SK-N-SH (cell line): Measurements from ENCODE around the gene SP1. TPM values are rescaled to one million over a fixed set of nuclear protein-coding genes. Genes with fewer than 3 reads are reported as not detected.
"Not testable (repeated sequence)": the region's sequence is repeated elsewhere in the genome, so short reads cannot be mapped to it uniquely, and the experiment has no call there.

ENCODE experiments used
- CTCF ChIA-PET: fragments of 300-600, 350-600 bp; formaldehyde crosslinking; extraction: SDS; loops from one replicate; lab custom pipeline; 2021; lab: Yijun Ruan, JAX
- POLR2A ChIA-PET: fragments of 350-600 bp; sonication (Branson Sonifier 250); formaldehyde crosslinking; extraction: SDS; loops from one replicate; lab custom pipeline; 2020; ENCODE audit warnings: antibody characterized with exemption, inconsistent platforms; lab: Yijun Ruan, JAX
- DNase-seq: peaks from one replicate; pipeline ENCODE4 v3.0.0; 2012
- H2AFZ ChIP-seq: fragments of 200-600 bp; sonication (generic); 2 replicates; pipeline ENCODE4 v1.8.1; 2016; ENCODE audit warnings: antibody characterized with exemption, mild to moderate bottlenecking, low read depth
- H3F3A ChIP-seq: fragments of 200-600 bp; sonication (generic); replicated peaks from 2 replicates; pipeline ENCODE3; 2016; ENCODE audit warnings: antibody characterized with exemption, mild to moderate bottlenecking; ENCODE audit not compliant: insufficient read depth
- H3K27ac ChIP-seq, 2 experiments: fragments of 200-500 bp in 1 of 2; fragments of 200-600 bp in 1 of 2; sonication (Bioruptor generic) in 1 of 2; sonication (generic), shearing (Covaris generic) in 1 of 2; 2 replicates each; pipeline versions ENCODE4 v1.5.1 to v1.6.1; 2014 to 2016; ENCODE audit warnings: low read depth in 2 of 2, inconsistent platforms in 1 of 2, low read length in 1 of 2, mild to moderate bottlenecking in 1 of 2, mixed read lengths in 1 of 2
- H3K27me3 ChIP-seq: fragments of 200-600 bp; sonication (generic), shearing (Covaris generic); 2 replicates; pipeline ENCODE4 v1.6.1; 2016; ENCODE audit warnings: mixed run types; ENCODE audit not compliant: insufficient read depth
- H3K36me3 ChIP-seq, 2 experiments: fragments of 200-500 bp in 1 of 2; fragments of 200-600 bp in 1 of 2; sonication (Bioruptor generic) in 1 of 2; sonication (generic) in 1 of 2; replicated peaks in 1 of 2; 2 replicates each; pipeline versions ENCODE3 to v1.5.1; 2014 to 2016; ENCODE audit warnings: low read length in 1 of 2, mild to moderate bottlenecking in 1 of 2; ENCODE audit not compliant: insufficient read depth in 2 of 2, control insufficient read depth in 1 of 2
- H3K4me1 ChIP-seq, 2 experiments: fragments of 200-500 bp in 1 of 2; fragments of 200-600 bp in 1 of 2; sonication (Bioruptor generic) in 1 of 2; sonication (generic), shearing (Covaris generic) in 1 of 2; 2 replicates each; pipeline versions ENCODE4 v1.5.1 to v1.6.1; 2014 to 2016; ENCODE audit warnings: low read depth in 1 of 2, low read length in 1 of 2, mixed run types in 1 of 2; ENCODE audit not compliant: insufficient read depth in 2 of 2, control insufficient read depth in 1 of 2
- H3K4me2 ChIP-seq: fragments of 200-600 bp; sonication (generic), shearing (Covaris generic); 2 replicates; pipeline ENCODE4 v1.6.1; 2017; ENCODE audit warnings: mixed run types
- H3K4me3 ChIP-seq, 2 experiments: fragments of 200-500 bp in 1 of 2; fragments of 200-600 bp in 1 of 2; sonication (Bioruptor generic) in 1 of 2; sonication (generic), shearing (Covaris generic) in 1 of 2; 2 replicates each; pipeline versions ENCODE4 v1.5.1 to v1.8.1; 2014 to 2016; ENCODE audit warnings: low read depth in 2 of 2, inconsistent platforms in 1 of 2, low read length in 1 of 2, mild to moderate bottlenecking in 1 of 2, mixed read lengths in 1 of 2, moderate library complexity in 1 of 2
- H3K79me2 ChIP-seq: fragments of 200-600 bp; sonication (generic); 2 replicates; pipeline ENCODE4 v1.8.1; 2017; ENCODE audit warnings: mild to moderate bottlenecking; ENCODE audit not compliant: insufficient read depth
- H3K9ac ChIP-seq: fragments of 200-600 bp; sonication (generic); 2 replicates; pipeline ENCODE4 v1.6.1; 2017; ENCODE audit warnings: mixed run types
- H3K9me2 ChIP-seq: fragments of 200-600 bp; sonication (generic); 2 replicates; pipeline ENCODE4 v1.6.1; 2017; ENCODE audit warnings: mixed run types
- H3K9me3 ChIP-seq: fragments of 200-600 bp; sonication (generic); 2 replicates; pipeline ENCODE4 v1.6.1; 2017; ENCODE audit warnings: mixed run types, mild to moderate bottlenecking, moderate library complexity
- H4K20me1 ChIP-seq: fragments of 200-600 bp; sonication (generic); 2 replicates; pipeline ENCODE4 v1.6.1; 2017; ENCODE audit warnings: mild to moderate bottlenecking, mixed run types; ENCODE audit not compliant: insufficient read depth
- CHD2 ChIP-seq: fragments of 150-350 bp; IDR thresholded peaks from 2 replicates; pipeline ENCODE4 v1.6.1; 2018; ENCODE audit warnings: low read length; ENCODE audit not compliant: partially characterized antibody
- EZH2phosphoT487 ChIP-seq: fragments of 200-600 bp; sonication (generic); IDR thresholded peaks from 2 replicates; pipeline ENCODE4 v1.6.1; 2017; ENCODE audit warnings: low read depth, mixed run types, mild to moderate bottlenecking, antibody characterized with exemption, moderate library complexity, borderline replicate concordance
- FOXJ3 ChIP-seq: sonication (generic); formaldehyde crosslinking; IDR thresholded peaks from 2 replicates; pipeline ENCODE4 v1.5.1; 2020; ENCODE audit warnings: mild to moderate bottlenecking, missing genetic modification reagents
- FOXM1 ChIP-seq: IDR thresholded peaks from 2 replicates; pipeline ENCODE4 v1.4.0; 2012; ENCODE audit warnings: low read depth, mild to moderate bottlenecking
- GATA2 ChIP-seq: sonication (generic); formaldehyde crosslinking; IDR thresholded peaks from 2 replicates; pipeline ENCODE4 v1.5.0; 2020; ENCODE audit warnings: mild to moderate bottlenecking, missing genetic modification reagents
- MEF2A ChIP-seq: IDR thresholded peaks from 2 replicates; pipeline ENCODE4 v1.4.0; 2012; ENCODE audit warnings: low read depth, borderline replicate concordance
- MXI1 ChIP-seq: IDR thresholded peaks from 2 replicates; pipeline ENCODE4 v1.6.1; 2012; ENCODE audit warnings: mild to moderate bottlenecking, low read depth, low read length, improper control_type of control experiment
- NFIC ChIP-seq: IDR thresholded peaks from 2 replicates; pipeline ENCODE4 v1.4.0; 2012; ENCODE audit warnings: borderline replicate concordance
- NRF1 ChIP-seq: IDR thresholded peaks from 2 replicates; pipeline ENCODE4 v1.6.1; 2012; ENCODE audit warnings: low read depth, mild to moderate bottlenecking, low read length
- RAD21 ChIP-seq: IDR thresholded peaks from 2 replicates; pipeline ENCODE4 v1.6.1; 2012; ENCODE audit warnings: mild to moderate bottlenecking, low read length
- RXRA ChIP-seq: IDR thresholded peaks from 2 replicates; pipeline ENCODE4 v1.4.0; 2012; ENCODE audit warnings: low read depth, mild to moderate bottlenecking, borderline replicate concordance
- SMC3 ChIP-seq: IDR thresholded peaks from 2 replicates; pipeline ENCODE4 v1.6.1; 2012; ENCODE audit warnings: low read depth, low read length, improper control_type of control experiment
- TEAD4 ChIP-seq: IDR thresholded peaks from 2 replicates; pipeline ENCODE4 v1.4.0; 2012; ENCODE audit warnings: mild to moderate bottlenecking, borderline replicate concordance; ENCODE audit not compliant: insufficient read depth
- USF2 ChIP-seq: fragments of 150-350 bp; IDR thresholded peaks from 2 replicates; pipeline ENCODE4 v1.6.1; 2017; ENCODE audit warnings: antibody characterized with exemption, low read length, low read depth, borderline replicate concordance
- YY1 ChIP-seq: IDR thresholded peaks from 2 replicates; pipeline ENCODE4 v1.4.0; 2012; ENCODE audit warnings: low read depth, mild to moderate bottlenecking
- WGBS: methylation state at CpG from one replicate; pipeline ENCODE4 v1.1.6; 2017; ENCODE audit warnings: low lambda C conversion rate; 5-methylcytosine and 5-hydroxymethylcytosine counted together
- polyA plus RNA-seq, 3 experiments: library from polyadenylated mRNA; depleted of rRNA; stranded (reverse); fragments of >200 nt; gene quantifications; 2 replicates each; pipeline ENCODE4 v1.2.3, GENCODE V29; 2012
- TF ChIP-seq, protein P1 (sequence below): IDR thresholded peaks from 2 replicates; pipeline ENCODE4 v1.4.0; 2012; ENCODE audit warnings: low read depth, borderline replicate concordance
- TF ChIP-seq, protein P2 (sequence below): IDR thresholded peaks from 2 replicates; pipeline ENCODE4 v1.6.1; 2012; ENCODE audit warnings: mild to moderate bottlenecking, low read depth, low read length, moderate library complexity
- TF ChIP-seq, protein P3 (sequence below): fragments of 200-600 bp; sonication (generic); IDR thresholded peaks from 2 replicates; pipeline ENCODE4 v1.6.1; 2017; ENCODE audit warnings: antibody characterized with exemption, mild to moderate bottlenecking, moderate library complexity

Gene SP1
- polyA plus RNA-seq, 1 of the 3 experiments (the other 2 are of a cell fraction) = 12.9 TPM

DNA sequence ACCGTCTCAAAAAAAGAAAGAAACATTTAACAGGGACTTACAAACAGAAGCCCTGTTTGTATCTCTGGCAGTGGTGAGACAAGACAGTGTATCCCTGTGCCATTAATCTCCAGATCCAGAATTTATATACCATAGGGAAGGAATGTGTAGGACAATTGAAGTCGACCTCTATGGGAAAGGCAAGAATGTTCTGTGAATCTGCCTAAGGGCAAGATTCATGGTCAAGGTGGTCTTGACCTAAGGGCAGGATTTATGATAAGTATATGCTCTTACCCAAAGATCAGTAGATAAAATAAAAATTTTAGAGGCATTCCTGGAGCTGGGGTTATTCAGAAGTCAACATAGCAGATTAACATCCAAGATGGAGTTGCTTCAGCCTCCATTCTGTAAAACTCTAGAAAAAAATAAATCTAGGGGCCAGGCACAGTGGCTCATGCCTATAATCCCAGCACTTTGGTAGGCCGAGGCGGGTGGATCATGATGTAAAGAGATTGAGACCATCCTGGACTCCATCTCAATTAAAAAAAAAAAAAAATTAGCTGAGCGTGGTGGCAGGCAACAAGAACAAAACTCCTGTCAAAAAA lies 21.0 kb upstream of the SP1 start:
- H3K4me1 ChIP-seq = no peaks in the 10 kb centered on the region
- CTCF ChIA-PET = interaction anchor here (1.0 to 9.1 kb wide), 3 partner anchors 14 to 64 kb away, joined by 3 to 236 read pairs (median 9); partner anchors contain the start of genes AAAS and AMHR2
- H3F3A ChIP-seq = no peaks in the 10 kb centered on the region
- no peak overlapping the region for H3K4me2 ChIP-seq
- no peaks in the 10 kb centered on the region for H4K20me1 ChIP-seq
- no peak for DNase-seq
- H2AFZ ChIP-seq = no peak overlapping the region
- TF ChIP-seq MEF2A (no peak), FOXJ3 (CRISPR knock-in tag) (no peak), SMC3 (no peak), RAD21 (no peak), NRF1 (no peak), TEAD4 (no peak), YY1 (no peak), FOXM1 (no peak), CHD2 (no peak), USF2 (no peak), EZH2phosphoT487 (no peak), GATA2 (CRISPR knock-in tag) (no peak), MXI1 (no peak), NFIC (no peak), RXRA (no peak)
- TF ChIP-seq, protein P1, sequence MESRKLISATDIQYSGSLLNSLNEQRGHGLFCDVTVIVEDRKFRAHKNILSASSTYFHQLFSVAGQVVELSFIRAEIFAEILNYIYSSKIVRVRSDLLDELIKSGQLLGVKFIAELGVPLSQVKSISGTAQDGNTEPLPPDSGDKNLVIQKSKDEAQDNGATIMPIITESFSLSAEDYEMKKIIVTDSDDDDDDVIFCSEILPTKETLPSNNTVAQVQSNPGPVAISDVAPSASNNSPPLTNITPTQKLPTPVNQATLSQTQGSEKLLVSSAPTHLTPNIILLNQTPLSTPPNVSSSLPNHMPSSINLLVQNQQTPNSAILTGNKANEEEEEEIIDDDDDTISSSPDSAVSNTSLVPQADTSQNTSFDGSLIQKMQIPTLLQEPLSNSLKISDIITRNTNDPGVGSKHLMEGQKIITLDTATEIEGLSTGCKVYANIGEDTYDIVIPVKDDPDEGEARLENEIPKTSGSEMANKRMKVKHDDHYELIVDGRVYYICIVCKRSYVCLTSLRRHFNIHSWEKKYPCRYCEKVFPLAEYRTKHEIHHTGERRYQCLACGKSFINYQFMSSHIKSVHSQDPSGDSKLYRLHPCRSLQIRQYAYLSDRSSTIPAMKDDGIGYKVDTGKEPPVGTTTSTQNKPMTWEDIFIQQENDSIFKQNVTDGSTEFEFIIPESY = no peak
- TF ChIP-seq, protein P2, sequence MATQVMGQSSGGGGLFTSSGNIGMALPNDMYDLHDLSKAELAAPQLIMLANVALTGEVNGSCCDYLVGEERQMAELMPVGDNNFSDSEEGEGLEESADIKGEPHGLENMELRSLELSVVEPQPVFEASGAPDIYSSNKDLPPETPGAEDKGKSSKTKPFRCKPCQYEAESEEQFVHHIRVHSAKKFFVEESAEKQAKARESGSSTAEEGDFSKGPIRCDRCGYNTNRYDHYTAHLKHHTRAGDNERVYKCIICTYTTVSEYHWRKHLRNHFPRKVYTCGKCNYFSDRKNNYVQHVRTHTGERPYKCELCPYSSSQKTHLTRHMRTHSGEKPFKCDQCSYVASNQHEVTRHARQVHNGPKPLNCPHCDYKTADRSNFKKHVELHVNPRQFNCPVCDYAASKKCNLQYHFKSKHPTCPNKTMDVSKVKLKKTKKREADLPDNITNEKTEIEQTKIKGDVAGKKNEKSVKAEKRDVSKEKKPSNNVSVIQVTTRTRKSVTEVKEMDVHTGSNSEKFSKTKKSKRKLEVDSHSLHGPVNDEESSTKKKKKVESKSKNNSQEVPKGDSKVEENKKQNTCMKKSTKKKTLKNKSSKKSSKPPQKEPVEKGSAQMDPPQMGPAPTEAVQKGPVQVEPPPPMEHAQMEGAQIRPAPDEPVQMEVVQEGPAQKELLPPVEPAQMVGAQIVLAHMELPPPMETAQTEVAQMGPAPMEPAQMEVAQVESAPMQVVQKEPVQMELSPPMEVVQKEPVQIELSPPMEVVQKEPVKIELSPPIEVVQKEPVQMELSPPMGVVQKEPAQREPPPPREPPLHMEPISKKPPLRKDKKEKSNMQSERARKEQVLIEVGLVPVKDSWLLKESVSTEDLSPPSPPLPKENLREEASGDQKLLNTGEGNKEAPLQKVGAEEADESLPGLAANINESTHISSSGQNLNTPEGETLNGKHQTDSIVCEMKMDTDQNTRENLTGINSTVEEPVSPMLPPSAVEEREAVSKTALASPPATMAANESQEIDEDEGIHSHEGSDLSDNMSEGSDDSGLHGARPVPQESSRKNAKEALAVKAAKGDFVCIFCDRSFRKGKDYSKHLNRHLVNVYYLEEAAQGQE = no peak
- TF ChIP-seq, protein P3, sequence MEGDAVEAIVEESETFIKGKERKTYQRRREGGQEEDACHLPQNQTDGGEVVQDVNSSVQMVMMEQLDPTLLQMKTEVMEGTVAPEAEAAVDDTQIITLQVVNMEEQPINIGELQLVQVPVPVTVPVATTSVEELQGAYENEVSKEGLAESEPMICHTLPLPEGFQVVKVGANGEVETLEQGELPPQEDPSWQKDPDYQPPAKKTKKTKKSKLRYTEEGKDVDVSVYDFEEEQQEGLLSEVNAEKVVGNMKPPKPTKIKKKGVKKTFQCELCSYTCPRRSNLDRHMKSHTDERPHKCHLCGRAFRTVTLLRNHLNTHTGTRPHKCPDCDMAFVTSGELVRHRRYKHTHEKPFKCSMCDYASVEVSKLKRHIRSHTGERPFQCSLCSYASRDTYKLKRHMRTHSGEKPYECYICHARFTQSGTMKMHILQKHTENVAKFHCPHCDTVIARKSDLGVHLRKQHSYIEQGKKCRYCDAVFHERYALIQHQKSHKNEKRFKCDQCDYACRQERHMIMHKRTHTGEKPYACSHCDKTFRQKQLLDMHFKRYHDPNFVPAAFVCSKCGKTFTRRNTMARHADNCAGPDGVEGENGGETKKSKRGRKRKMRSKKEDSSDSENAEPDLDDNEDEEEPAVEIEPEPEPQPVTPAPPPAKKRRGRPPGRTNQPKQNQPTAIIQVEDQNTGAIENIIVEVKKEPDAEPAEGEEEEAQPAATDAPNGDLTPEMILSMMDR = no peak
- H3K9me3 ChIP-seq = no peaks in the 10 kb centered on the region
- H3K79me2 ChIP-seq = no peaks in the 10 kb centered on the region
- no peaks in the 10 kb centered on the region for H3K36me3 ChIP-seq
- POLR2A ChIA-PET = interaction anchor here (1.1 kb wide), 1 partner anchor 21 kb away, joined by 3 read pairs; the partner anchor contains the start of gene SP1
- no peak overlapping the region for H3K9ac ChIP-seq
- no peaks in the 10 kb centered on the region for H3K27me3 ChIP-seq
- H3K27ac ChIP-seq = no peak overlapping the region
- no peaks in the 10 kb centered on the region for H3K9me2 ChIP-seq
- 94% methylated on average over 5 of the region's 5 CpGs for WGBS
- H3K4me3 ChIP-seq = no peak overlapping the region

DNA sequence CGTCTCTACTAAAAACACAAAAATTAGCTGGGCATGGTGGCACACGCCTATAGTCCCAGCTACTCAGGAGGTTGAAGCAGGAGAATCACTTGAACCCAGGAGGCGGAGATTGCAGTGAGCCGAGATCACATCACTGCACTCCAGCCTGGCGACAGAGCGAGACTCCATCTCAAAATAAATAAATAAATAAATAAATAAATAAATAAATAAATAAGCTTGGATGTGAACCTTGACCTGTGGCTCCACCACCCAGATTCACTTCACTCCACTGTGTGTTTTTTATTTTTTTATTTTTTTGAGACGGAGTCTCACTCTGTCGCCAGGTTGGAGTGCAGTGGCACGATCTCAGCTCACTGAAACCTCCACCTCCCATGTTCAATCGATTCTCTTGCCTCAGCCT lies 18.3 kb upstream of the SP1 start:
- H3K4me3 ChIP-seq = not testable (repeated sequence)
- WGBS = 88% methylated on average over 10 of the region's 10 CpGs

More for the DNA sequence above, 18.3 kb upstream of the SP1 start:
- DNase-seq, H3K36me3 ChIP-seq, H3K4me1 ChIP-seq, H3K9me3 ChIP-seq, H3K79me2 ChIP-seq, H3K27ac ChIP-seq, H3K9me2 ChIP-seq, H2AFZ ChIP-seq, H4K20me1 ChIP-seq, H3K4me2 ChIP-seq, H3F3A ChIP-seq, H3K9ac ChIP-seq, H3K27me3 ChIP-seq, POLR2A ChIA-PET: not testable (repeated sequence)
- CTCF ChIA-PET = interaction anchor here (0.8 to 2.2 kb wide), 4 partner anchors 9 to 40 kb away, joined by 3 to 14 read pairs (median 4); no protein-coding TSS in a partner anchor
